K562 (cell line): ENCODE data around the gene SORCS2.

Experiments
- CC2D1A ChIP-seq: fragments of 450-650 bp; IDR thresholded peaks from 2 replicates; pipeline ENCODE4 v1.6.1; 2017; ENCODE audit warnings: mild to moderate bottlenecking
- CTCF ChIP-seq, 3 experiments: IDR thresholded peaks in 2 of 3; conservative IDR thresholded peaks in 1 of 3; 2 replicates each; pipeline ENCODE4 v1.5.1; 2011 to 2012; ENCODE audit warnings: low read length in 3 of 3, mild to moderate bottlenecking in 3 of 3, control low read depth in 2 of 3, improper control_type of control experiment in 1 of 3, inconsistent platforms in 1 of 3, low read depth in 1 of 3, mixed read lengths in 1 of 3, moderate library complexity in 1 of 3; ENCODE audit not compliant: insufficient read depth in 2 of 3
- EP300 ChIP-seq: IDR thresholded peaks from 2 replicates; pipeline ENCODE4 v1.6.1; 2012; ENCODE audit warnings: low read length, improper control_type of control experiment
- EZH2 ChIP-seq: IDR thresholded peaks from 2 replicates; pipeline ENCODE4 v1.6.1; 2012; ENCODE audit warnings: low read depth, mild to moderate bottlenecking, inconsistent platforms, low read length, borderline replicate concordance
- FOXJ2 ChIP-seq: fragments of 200-800 bp; sonication (Bioruptor generic); IDR thresholded peaks from 2 replicates; pipeline ENCODE4 v1.6.1; 2016; ENCODE audit warnings: missing genetic modification characterization, missing compliant biosample characterization
- POLR2AphosphoS5 ChIP-seq: IDR thresholded peaks from 2 replicates; pipeline ENCODE4 v1.6.1; 2011; ENCODE audit warnings: mild to moderate bottlenecking, low read depth, low read length, moderate library complexity; ENCODE audit not compliant: control insufficient read depth, insufficient read depth
- ZNF134 ChIP-seq: fragments of 250-450 bp; sonication (Bioruptor Pico); conservative IDR thresholded peaks from 2 replicates; pipeline ENCODE4 v1.4.0; 2020
- ZNF263 ChIP-seq: sonication (generic); formaldehyde crosslinking; IDR thresholded peaks from 2 replicates; pipeline ENCODE4 v1.8.0; 2022; ENCODE audit warnings: mild to moderate bottlenecking, missing genetic modification reagents, borderline replicate concordance
- ZNF695 ChIP-seq: fragments of 450-650 bp; formaldehyde crosslinking; IDR thresholded peaks from 2 replicates; pipeline ENCODE4 v1.4.0; 2020; ENCODE audit warnings: mild to moderate bottlenecking, moderate library complexity

GRCh38 chr4:7213807-7214206 is 21.5 kb downstream of the SORCS2 start:
- TF ChIP-seq EP300 (no peak), ZNF263 (CRISPR knock-in tag) (no peak), FOXJ2 (tag) (no peak), ZNF134 (no peak), POLR2AphosphoS5 (no peak), ZNF695 (no peak), CC2D1A (no peak), CTCF (IDR thresholded peaks at IDR 0.05 in 2 of 3, conservative IDR thresholded peaks at IDR 0.05 in 1 of 3; ENCODE audit: insufficient read depth in 2 of 3, low read depth in 1 of 3, low read length in 3 of 3) (no peak), EZH2 (no peak)
